PFSK-1 (cell line): ENCODE measurements around the gene MGAT4B.

ENCODE experiments used
- FOXP2 ChIP-seq: optimal IDR thresholded peaks from 2 replicates; pipeline ENCODE3; 2011; ENCODE audit warnings: borderline replicate concordance, control low read depth, inconsistent platforms; ENCODE audit not compliant: insufficient read depth; ENCODE audit errors: extremely low read length, extremely low read depth
- POLR2AphosphoS5 ChIP-seq: IDR thresholded peaks from 2 replicates; pipeline ENCODE4 v1.6.1; 2012; ENCODE audit warnings: low read depth, mild to moderate bottlenecking, control low read depth, low read length, moderate library complexity
- SIN3A ChIP-seq: IDR thresholded peaks from 2 replicates; pipeline ENCODE4 v1.6.1; 2012; ENCODE audit warnings: mild to moderate bottlenecking, low read length, moderate library complexity, borderline replicate concordance; ENCODE audit not compliant: insufficient read depth
- TAF1 ChIP-seq: IDR thresholded peaks from 2 replicates; pipeline ENCODE4 v1.6.1; 2012; ENCODE audit warnings: low read length, control low read depth, borderline replicate concordance; ENCODE audit not compliant: insufficient read depth
- TF ChIP-seq, protein P1 (sequence below), 2 experiments: IDR thresholded peaks; 2 replicates each; pipeline versions ENCODE4 v1.6.1 to v1.8.0; 2011 to 2012; ENCODE audit warnings: low read depth in 2 of 2, low read length in 2 of 2, control low read depth in 1 of 2, inconsistent platforms in 1 of 2, mild to moderate bottlenecking in 1 of 2, moderate library complexity in 1 of 2; ENCODE audit not compliant: insufficient read depth in 1 of 2

MGAT4B gene

DNA sequence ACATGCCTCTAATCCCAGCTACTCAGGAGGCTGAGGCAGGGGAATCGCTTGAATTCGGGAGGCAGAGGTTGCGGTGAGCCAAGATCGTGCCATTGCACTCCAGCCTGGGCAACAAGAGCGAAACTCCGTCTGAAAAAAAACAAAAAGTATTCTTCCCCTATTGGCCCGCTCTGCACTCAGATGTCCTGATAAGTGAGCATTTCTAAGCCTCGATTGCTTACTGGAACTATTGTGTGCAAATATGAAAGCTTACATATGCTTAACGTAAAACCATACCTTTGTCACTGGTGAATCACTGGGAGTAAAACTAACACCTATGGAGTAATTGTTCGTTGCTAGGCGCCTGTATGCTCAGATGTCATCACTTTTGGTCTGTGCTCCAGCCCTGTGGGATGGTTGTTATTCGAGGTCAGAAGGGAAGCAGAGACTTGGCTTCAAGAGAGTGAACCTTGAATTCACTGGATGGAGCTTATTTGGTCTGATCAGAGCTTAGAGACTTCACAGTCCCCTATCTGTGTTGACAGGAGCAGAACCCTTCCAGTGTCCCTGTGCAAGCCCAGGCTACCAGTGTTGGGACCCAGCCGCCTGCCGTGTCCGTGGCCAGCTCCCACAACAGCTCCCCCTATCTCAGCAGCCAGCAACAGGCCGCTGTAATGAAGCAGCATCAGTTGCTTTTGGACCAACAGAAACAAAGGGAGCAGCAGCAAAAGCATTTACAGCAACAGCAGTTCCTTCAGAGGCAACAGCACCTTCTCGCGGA is 38.2 kb downstream of the MGAT4B start:
- TF ChIP-seq POLR2AphosphoS5 (no peak), FOXP2 (no peak), SIN3A (no peak), TAF1 (no peak)
- TF ChIP-seq, protein P1, sequence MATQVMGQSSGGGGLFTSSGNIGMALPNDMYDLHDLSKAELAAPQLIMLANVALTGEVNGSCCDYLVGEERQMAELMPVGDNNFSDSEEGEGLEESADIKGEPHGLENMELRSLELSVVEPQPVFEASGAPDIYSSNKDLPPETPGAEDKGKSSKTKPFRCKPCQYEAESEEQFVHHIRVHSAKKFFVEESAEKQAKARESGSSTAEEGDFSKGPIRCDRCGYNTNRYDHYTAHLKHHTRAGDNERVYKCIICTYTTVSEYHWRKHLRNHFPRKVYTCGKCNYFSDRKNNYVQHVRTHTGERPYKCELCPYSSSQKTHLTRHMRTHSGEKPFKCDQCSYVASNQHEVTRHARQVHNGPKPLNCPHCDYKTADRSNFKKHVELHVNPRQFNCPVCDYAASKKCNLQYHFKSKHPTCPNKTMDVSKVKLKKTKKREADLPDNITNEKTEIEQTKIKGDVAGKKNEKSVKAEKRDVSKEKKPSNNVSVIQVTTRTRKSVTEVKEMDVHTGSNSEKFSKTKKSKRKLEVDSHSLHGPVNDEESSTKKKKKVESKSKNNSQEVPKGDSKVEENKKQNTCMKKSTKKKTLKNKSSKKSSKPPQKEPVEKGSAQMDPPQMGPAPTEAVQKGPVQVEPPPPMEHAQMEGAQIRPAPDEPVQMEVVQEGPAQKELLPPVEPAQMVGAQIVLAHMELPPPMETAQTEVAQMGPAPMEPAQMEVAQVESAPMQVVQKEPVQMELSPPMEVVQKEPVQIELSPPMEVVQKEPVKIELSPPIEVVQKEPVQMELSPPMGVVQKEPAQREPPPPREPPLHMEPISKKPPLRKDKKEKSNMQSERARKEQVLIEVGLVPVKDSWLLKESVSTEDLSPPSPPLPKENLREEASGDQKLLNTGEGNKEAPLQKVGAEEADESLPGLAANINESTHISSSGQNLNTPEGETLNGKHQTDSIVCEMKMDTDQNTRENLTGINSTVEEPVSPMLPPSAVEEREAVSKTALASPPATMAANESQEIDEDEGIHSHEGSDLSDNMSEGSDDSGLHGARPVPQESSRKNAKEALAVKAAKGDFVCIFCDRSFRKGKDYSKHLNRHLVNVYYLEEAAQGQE (IDR thresholded peaks at IDR 0.05; ENCODE audit: insufficient read depth in 1 of 2, low read depth in 2 of 2, low read length in 2 of 2): no peak

DNA sequence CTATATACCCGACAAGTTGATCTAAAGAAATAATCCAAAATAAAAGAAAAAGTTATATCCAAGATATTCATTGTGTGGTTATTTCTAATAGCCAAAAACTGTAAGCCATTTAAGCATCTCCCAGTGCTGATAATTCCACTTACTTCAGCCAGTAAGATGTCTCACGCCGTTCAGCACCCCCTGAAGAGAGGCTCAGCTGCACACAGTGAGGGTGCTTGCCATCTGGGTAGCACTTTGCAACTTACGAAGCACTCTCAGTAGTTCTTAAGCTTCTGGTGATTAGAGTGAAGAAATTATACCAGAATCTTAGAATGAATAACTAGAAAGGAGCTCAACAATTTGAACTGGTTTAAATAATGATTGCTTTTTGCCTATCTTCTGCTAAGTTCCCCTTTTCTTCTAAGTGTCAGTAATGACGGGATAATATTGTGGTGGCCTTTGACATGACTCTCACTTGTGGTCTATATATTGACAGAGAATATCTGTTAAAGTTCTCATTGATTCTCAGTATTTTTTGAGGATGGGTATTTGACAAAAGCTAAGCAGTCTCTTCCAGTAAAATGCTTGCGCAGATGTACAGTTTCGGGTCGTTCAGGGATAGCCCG is 39.1 kb downstream of the MGAT4B start:
- TF ChIP-seq, protein P1 (IDR thresholded peaks at IDR 0.05; ENCODE audit: insufficient read depth in 1 of 2, low read depth in 2 of 2, low read length in 2 of 2): no peak
- TF ChIP-seq FOXP2 (no peak), SIN3A (no peak), TAF1 (no peak), POLR2AphosphoS5 (no peak)

DNA sequence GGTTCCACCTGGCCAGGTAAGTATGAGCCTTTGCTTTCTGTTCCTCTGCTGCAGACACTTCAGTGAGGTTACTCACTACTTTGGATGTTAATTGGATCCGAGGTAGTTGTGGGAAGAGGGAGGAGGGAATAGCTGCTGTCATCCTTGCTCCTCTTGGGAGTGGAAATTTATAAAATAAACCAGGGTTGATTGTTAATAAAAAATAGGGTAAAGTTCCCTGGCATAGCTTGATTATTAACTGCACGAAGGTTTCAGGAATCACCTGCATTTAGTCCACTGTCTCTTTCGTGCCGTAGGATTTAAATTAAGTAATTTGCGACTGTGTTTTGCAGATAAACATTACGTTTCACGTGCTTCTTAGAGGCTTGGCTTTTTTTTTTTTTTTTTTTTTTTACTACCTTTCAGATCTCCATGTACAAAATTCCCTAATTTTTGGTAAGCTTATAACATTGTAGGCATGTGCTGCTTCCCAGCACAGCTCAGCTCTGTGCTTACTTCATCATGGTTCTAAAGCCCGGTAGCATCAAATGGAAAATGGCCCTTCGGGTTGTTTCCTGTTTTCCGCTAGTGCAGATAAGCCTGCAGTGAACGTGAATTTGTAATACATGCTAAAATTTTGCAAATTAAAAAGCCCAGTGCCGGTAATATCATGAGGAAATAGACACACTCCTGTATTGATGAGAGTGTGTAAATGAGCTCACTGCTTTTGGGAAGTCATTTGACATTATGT is 39.8 kb downstream of the MGAT4B start:
- no peak for TF ChIP-seq POLR2AphosphoS5
- TF ChIP-seq, protein P1 (IDR thresholded peaks at IDR 0.05; ENCODE audit: insufficient read depth in 1 of 2, low read depth in 2 of 2, low read length in 2 of 2): no peak

DNA sequence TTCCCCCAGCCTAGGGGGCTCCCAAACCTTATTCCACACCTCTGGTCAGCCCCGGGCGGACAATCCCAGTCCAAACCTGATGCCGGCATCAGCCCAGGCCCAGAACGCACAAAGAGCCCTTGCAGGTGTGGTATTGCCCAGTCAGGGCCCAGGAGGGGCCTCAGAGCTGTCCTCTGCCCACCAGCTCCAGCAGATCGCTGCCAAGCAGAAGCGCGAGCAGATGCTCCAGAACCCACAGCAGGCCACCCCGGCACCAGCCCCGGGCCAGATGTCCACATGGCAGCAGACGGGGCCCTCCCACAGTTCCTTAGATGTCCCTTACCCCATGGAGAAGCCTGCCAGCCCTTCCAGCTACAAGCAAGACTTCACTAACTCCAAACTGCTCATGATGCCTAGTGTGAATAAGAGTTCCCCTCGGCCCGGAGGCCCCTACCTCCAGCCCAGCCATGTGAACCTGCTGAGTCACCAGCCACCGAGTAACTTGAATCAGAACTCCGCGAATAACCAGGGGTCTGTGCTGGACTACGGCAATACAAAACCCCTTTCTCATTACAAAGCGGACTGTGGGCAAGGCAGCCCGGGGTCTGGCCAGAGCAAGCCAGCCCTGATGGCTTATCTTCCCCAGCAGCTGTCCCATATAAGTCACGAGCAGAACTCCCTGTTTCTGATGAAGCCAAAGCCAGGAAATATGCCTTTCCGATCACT is 40.5 kb downstream of the MGAT4B start:
- TF ChIP-seq FOXP2 (no peak), POLR2AphosphoS5 (no peak), SIN3A (no peak), TAF1 (no peak)

DNA sequence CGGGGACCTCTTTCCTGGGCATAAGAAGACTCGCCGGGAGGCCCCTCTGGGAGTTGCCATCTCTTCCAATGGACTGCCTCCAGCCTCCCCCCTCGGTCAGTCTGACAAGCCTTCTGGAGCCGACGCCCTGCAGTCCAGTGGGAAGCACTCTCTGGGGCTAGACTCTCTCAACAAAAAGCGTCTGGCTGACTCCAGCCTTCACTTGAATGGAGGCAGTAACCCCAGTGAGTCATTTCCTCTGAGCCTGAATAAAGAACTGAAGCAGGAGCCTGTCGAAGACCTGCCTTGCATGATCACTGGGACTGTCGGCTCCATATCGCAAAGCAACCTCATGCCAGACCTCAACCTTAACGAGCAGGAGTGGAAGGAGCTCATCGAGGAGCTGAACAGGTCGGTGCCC is 41.3 kb downstream of the MGAT4B start:
- TF ChIP-seq FOXP2 (peak; percentile 21), SIN3A (no peak), POLR2AphosphoS5 (0 out of 2 replicates have a peak, but pooled peaks have one; percentile 20)

DNA sequence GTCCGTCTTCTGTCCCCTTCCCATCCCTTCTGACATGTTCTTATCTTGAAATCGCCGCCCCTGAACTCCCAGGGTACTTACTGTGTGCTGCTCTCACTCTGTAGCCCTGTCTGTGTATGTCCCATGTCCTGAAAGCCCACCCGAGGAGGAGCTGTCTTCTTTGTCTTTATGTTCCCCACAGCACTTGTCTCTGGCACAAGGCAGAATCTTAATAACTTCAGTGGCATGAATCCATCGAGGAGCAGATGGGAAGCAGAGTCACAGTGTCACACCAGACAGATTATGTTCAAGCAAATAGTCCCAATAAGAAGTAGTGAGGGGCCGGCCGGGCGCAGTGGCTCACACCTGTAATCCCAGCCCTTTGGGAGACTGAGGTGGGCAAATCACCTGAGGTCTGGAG is 42.6 kb downstream of the MGAT4B start:
- TF ChIP-seq FOXP2 (no peak), TAF1 (no peak), SIN3A (no peak)
- TF ChIP-seq, protein P1 (IDR thresholded peaks at IDR 0.05; ENCODE audit: insufficient read depth in 1 of 2, low read depth in 2 of 2, low read length in 2 of 2): no peak
